ENCODE measurements around the gene TRIO.

Gene TRIO

GRCh38 chr5:14440582-14441431, 297.7 kb downstream of the TRIO start:
- DNase-seq = no peak

GRCh38 chr5:14441641-14442040, 298.5 kb downstream of the TRIO start:
- DNase-seq = no peak

- DNase-seq = no peak
These were observed 299.4 kb downstream of the TRIO start for GRCh38 chr5:14442536-14442935.

- no peak for DNase-seq
These were observed 300.5 kb downstream of the TRIO start for GRCh38 chr5:14443671-14444093.

GRCh38 chr5:14444161-14444560, 301.0 kb downstream of the TRIO start:
- DNase-seq = no peak

GRCh38 chr5:14445013-14445412, 301.9 kb downstream of the TRIO start:
- no peak for DNase-seq

GRCh38 chr5:14445576-14446290, 302.6 kb downstream of the TRIO start:
- DNase-seq = peak; percentile 58 to 66

- DNase-seq = no peak
These were observed 305.1 kb downstream of the TRIO start for GRCh38 chr5:14447958-14448911.

- DNase-seq = no peak
These were observed 306.0 kb downstream of the TRIO start for GRCh38 chr5:14449052-14449661.

- no peak for DNase-seq
These were observed 306.9 kb downstream of the TRIO start for GRCh38 chr5:14450018-14450524.

- DNase-seq = no peak
These were observed 307.6 kb downstream of the TRIO start for GRCh38 chr5:14450742-14451141.

GRCh38 chr5:14451871-14452270, 308.7 kb downstream of the TRIO start:
- DNase-seq = no peak

GRCh38 chr5:14452685-14453454, 309.7 kb downstream of the TRIO start:
- DNase-seq = no peak

GRCh38 chr5:14453481-14453880, 310.3 kb downstream of the TRIO start:
- no peak for DNase-seq

- no peak for DNase-seq
These were observed 312.7 kb downstream of the TRIO start for GRCh38 chr5:14455814-14456321.

GRCh38 chr5:14457476-14457875, 314.3 kb downstream of the TRIO start:
- no peak for DNase-seq

- DNase-seq = no peak
These were observed 315.3 kb downstream of the TRIO start for GRCh38 chr5:14458414-14458813.

GRCh38 chr5:14460844-14461398, 317.8 kb downstream of the TRIO start:
- no peak for DNase-seq

GRCh38 chr5:14462681-14463080, 319.5 kb downstream of the TRIO start:
- no peak for DNase-seq

- peak; percentile 79 to 86 for DNase-seq
These were observed 320.5 kb downstream of the TRIO start for GRCh38 chr5:14463629-14464028.

GRCh38 chr5:14464096-14464495, 321.0 kb downstream of the TRIO start:
- peak; percentile 34 to 55 for DNase-seq
